CD14-positive monocyte (primary cell): Measurements from ENCODE around the gene REPIN1. TPM values are rescaled to one million over a fixed set of nuclear protein-coding genes. Genes with fewer than 3 reads are reported as not detected.

Source experiments
- DNase-seq, 3 donors: peaks; one replicate each; pipeline ENCODE4 v3.0.0-alpha.2; 2011 to 2022
- H2AFZ ChIP-seq: 2 replicates; pipeline ENCODE4 v1.6.0; 2012; ENCODE audit warnings: mild to moderate bottlenecking, low read depth, low read length, inconsistent platforms; ENCODE audit not compliant: insufficient read depth, poor library complexity, severe bottlenecking
- H3K27ac ChIP-seq, 2 donors: 1 replicate in 1 of 2; 2 replicates in 1 of 2; pipeline ENCODE4 v1.5.1; 2012 to 2013; ENCODE audit warnings: low read length in 2 of 2, control low read depth in 1 of 2, inconsistent platforms in 1 of 2, low read depth in 1 of 2, mild to moderate bottlenecking in 1 of 2
- H3K27me3 ChIP-seq, 2 donors: one replicate each; pipeline versions ENCODE4 v1.6.0 to v1.6.1; 2011 to 2013; ENCODE audit warnings: low read length in 2 of 2; ENCODE audit not compliant: control insufficient read depth in 2 of 2, insufficient read depth in 2 of 2
- H3K36me3 ChIP-seq, 2 donors: replicated peaks in 1 of 2; 1 replicate in 1 of 2; 2 replicates in 1 of 2; pipeline versions ENCODE4 v1.5.1 to v1.6.1; 2012 to 2013; ENCODE audit warnings: low read length in 2 of 2, control low read depth in 1 of 2, inconsistent platforms in 1 of 2, mild to moderate bottlenecking in 1 of 2; ENCODE audit not compliant: insufficient read depth in 2 of 2, control insufficient read depth in 1 of 2
- H3K4me1 ChIP-seq, 2 donors: 1 replicate in 1 of 2; 2 replicates in 1 of 2; pipeline versions ENCODE4 v1.5.1 to v1.6.1; 2012 to 2013; ENCODE audit warnings: low read length in 2 of 2, control low read depth in 1 of 2, inconsistent platforms in 1 of 2, mild to moderate bottlenecking in 1 of 2, moderate library complexity in 1 of 2; ENCODE audit not compliant: insufficient read depth in 2 of 2, control insufficient read depth in 1 of 2
- H3K4me2 ChIP-seq: replicated peaks from 2 replicates; pipeline ENCODE3; 2012; ENCODE audit warnings: low read length, moderate library complexity, mild to moderate bottlenecking; ENCODE audit not compliant: poor library complexity, severe bottlenecking; ENCODE audit errors: extremely low read depth
- H3K4me3 ChIP-seq, 3 experiments: fragments of 200-600 bp in 1 of 3; sonication (generic) in 1 of 3; replicated peaks in 1 of 3; 1 replicate in 2 of 3; 2 replicates in 1 of 3; pipeline ENCODE4 v1.5.1; 2011 to 2013; ENCODE audit warnings: low read length in 3 of 3, mild to moderate bottlenecking in 3 of 3, control low read depth in 2 of 3, low read depth in 2 of 3, inconsistent platforms in 1 of 3, moderate library complexity in 1 of 3
- H3K79me2 ChIP-seq: 2 replicates; pipeline ENCODE4 v1.6.0; 2012; ENCODE audit warnings: mild to moderate bottlenecking, control low read depth, inconsistent platforms, low read length, moderate library complexity; ENCODE audit not compliant: insufficient read depth
- H3K9ac ChIP-seq: 2 replicates; pipeline ENCODE4 v1.6.0; 2017; ENCODE audit warnings: low read length, mild to moderate bottlenecking; ENCODE audit not compliant: insufficient read depth, poor library complexity, severe bottlenecking
- H3K9me3 ChIP-seq, 2 donors: replicated peaks in 1 of 2; 1 replicate in 1 of 2; 2 replicates in 1 of 2; pipeline versions ENCODE4 v1.5.1 to v1.6.1; 2012 to 2013; ENCODE audit warnings: low read length in 2 of 2, control low read depth in 1 of 2; ENCODE audit not compliant: control insufficient read depth in 1 of 2, insufficient read depth in 1 of 2
- H4K20me1 ChIP-seq: 2 replicates; pipeline ENCODE4 v1.6.0; 2012; ENCODE audit warnings: mild to moderate bottlenecking, low read length, control low read depth, moderate library complexity; ENCODE audit not compliant: insufficient read depth
- H3K27ac Mint-ChIP-seq, 7 donors: one replicate each; pipeline ENCODE4 v1.8.0; 2020; ENCODE audit warnings: mild to moderate bottlenecking in 7 of 7, mixed read lengths in 7 of 7, moderate library complexity in 6 of 7, inconsistent platforms in 2 of 7
- H3K27me3 Mint-ChIP-seq, 3 donors: one replicate each; pipeline ENCODE4 v1.8.0; 2021 to 2022; ENCODE audit warnings: low read depth in 3 of 3, mild to moderate bottlenecking in 3 of 3, mixed read lengths in 3 of 3, moderate library complexity in 3 of 3, inconsistent platforms in 1 of 3
- H3K36me3 Mint-ChIP-seq, 2 donors: one replicate each; pipeline ENCODE4 v1.8.0; 2020; ENCODE audit warnings: mixed read lengths in 2 of 2, inconsistent platforms in 1 of 2, mild to moderate bottlenecking in 1 of 2
- H3K4me1 Mint-ChIP-seq: one replicate; pipeline ENCODE4 v1.8.0; 2020; ENCODE audit warnings: mild to moderate bottlenecking, mixed read lengths
- H3K4me3 Mint-ChIP-seq, 2 donors: one replicate each; pipeline ENCODE4 v1.8.0; 2020; ENCODE audit warnings: mild to moderate bottlenecking in 2 of 2, mixed read lengths in 2 of 2, moderate library complexity in 1 of 2
- H3K9me3 Mint-ChIP-seq, 7 donors: one replicate each; pipeline ENCODE4 v1.8.0; 2020 to 2022; ENCODE audit warnings: mixed read lengths in 7 of 7, mild to moderate bottlenecking in 6 of 7, moderate library complexity in 6 of 7, inconsistent platforms in 2 of 7
- CTCF ChIP-seq: fragments of 200-600 bp; IDR thresholded peaks from one replicate; pipeline ENCODE4 v1.8.0; 2022; ENCODE audit warnings: antibody characterized with exemption, mild to moderate bottlenecking
- WGBS: methylation state at CpG from one replicate; pipeline ENCODE4 v1.1.5; 2013; ENCODE audit warnings: missing lambda C conversion rate; ENCODE audit not compliant: insufficient coverage; 5-methylcytosine and 5-hydroxymethylcytosine counted together
- intact Hi-C, 2 donors: fragments of 100-400 bp; cut with micrococcal nuclease; formaldehyde crosslinking; loops; one replicate each; pipeline versions ENCODE4 v1.15.0 to v1.15.1; 2023
- polyA plus RNA-seq, 3 donors: library from polyadenylated mRNA; depleted of rRNA in 1 of 3; unstranded in 2 of 3; stranded (reverse) in 1 of 3; fragments of 300-500 nt in 2 of 3; fragments of >200 nt in 1 of 3; fragmentation: Illumina TruSeq in 2 of 3; gene quantifications; 1 replicate in 2 of 3; 2 replicates in 1 of 3; pipeline ENCODE4 v1.2.3, GENCODE V29; 2012 to 2021

Gene REPIN1
- polyA plus RNA-seq, 3 donors = 32.7 to 42.9 (median 39.0) TPM

GRCh38 chr7:150420987-150421674 is 52.5 kb downstream of the REPIN1 start:
- Histone ChIP-seq H3K79me2 (no peaks in the 10 kb centered on the region), H4K20me1 (no peaks in the 10 kb centered on the region), H3K4me2 (peak overlapping the region; percentile 26), H3K27ac (no peak overlapping the region), H2AFZ (peak overlapping the region; percentile 54), H3K9me3 (no peaks in the 10 kb centered on the region), H3K9ac (no peak overlapping the region), H3K4me1 (peaks cover 2 to 6% of the 10 kb centered on the region in 2 donors), H3K4me3 (peak overlapping the region in 1 of 3 experiments; percentile 19), H3K36me3 (no peaks in the 10 kb centered on the region), H3K27me3 (no peaks in the 10 kb centered on the region)
- Mint-ChIP-seq H3K27me3 (peaks cover 6 to 16% (median 8%) of the 10 kb centered on the region in 3 donors), H3K9me3 (peaks cover 0 to 3% (median 0%) of the 10 kb centered on the region in 7 donors), H3K36me3 (no peaks in the 10 kb centered on the region), H3K4me3 (peak overlapping the region; percentile 18 to 75), H3K4me1 (peaks cover 10% of the 10 kb centered on the region), H3K27ac (peak overlapping the region in 1 of 7 donors; percentile 45)
- intact Hi-C loops = loop anchor here (2.0 kb wide), 1 partner anchor 64 kb away; no protein-coding TSS in a partner anchor
- 6% methylated on average over 18 of the region's 27 CpGs for WGBS
- peak; percentile 90 for TF ChIP-seq CTCF
- peak; percentile 62 to 67 (median 63) for DNase-seq

- no peak overlapping the region for H3K4me2 ChIP-seq
- Mint-ChIP-seq H3K27me3 (peaks cover 6 to 16% (median 8%) of the 10 kb centered on the region in 3 donors), H3K9me3 (peaks cover 0 to 3% (median 0%) of the 10 kb centered on the region in 7 donors), H3K27ac (no peak overlapping the region), H3K4me3 (no peak overlapping the region), H3K36me3 (no peaks in the 10 kb centered on the region), H3K4me1 (peaks cover 10% of the 10 kb centered on the region)
- H3K9ac ChIP-seq = no peak overlapping the region
- H3K27me3 ChIP-seq = no peaks in the 10 kb centered on the region
- H3K79me2 ChIP-seq = no peaks in the 10 kb centered on the region
- H3K4me3 ChIP-seq = no peak overlapping the region
- no peak for TF ChIP-seq CTCF
- no peaks in the 10 kb centered on the region for H3K9me3 ChIP-seq
- WGBS = 61% methylated on average over 3 of the region's 17 CpGs
- intact Hi-C loops = loop anchor here (2.0 kb wide), 1 partner anchor 65 kb away; no protein-coding TSS in a partner anchor
- H4K20me1 ChIP-seq = no peaks in the 10 kb centered on the region
- peaks cover 2 to 6% of the 10 kb centered on the region in 2 donors for H3K4me1 ChIP-seq
- H3K36me3 ChIP-seq = no peaks in the 10 kb centered on the region
- H2AFZ ChIP-seq = no peak overlapping the region
- no peak for DNase-seq
- no peak overlapping the region for H3K27ac ChIP-seq
These were observed 53.2 kb downstream of the REPIN1 start for GRCh38 chr7:150421831-150422230.

Other genes starting within 250 kb of the REPIN1 start
- 1 to 10 TPM; 1.4 to 8.6 (median 5.7) TPM for gene LRRC61, start 45.5 kb upstream of the REPIN1 start, polyA plus RNA-seq
- gene ACTR3C, start 45.3 kb upstream of the REPIN1 start, polyA plus RNA-seq = 1 to 10 TPM in 2 of 3 donors, under 1 TPM in 1; 0.55 to 1.9 (median 1.7) TPM
- gene RARRES2, start 27.2 kb upstream of the REPIN1 start, polyA plus RNA-seq = not detected
- 1 to 10 TPM; 1.3 to 2.7 (median 1.4) TPM for gene ZNF775, start 10.5 kb downstream of the REPIN1 start, polyA plus RNA-seq
- 10 to 100 TPM; 12.0 to 26.8 (median 22.5) TPM for gene GIMAP8, start 81.8 kb downstream of the REPIN1 start, polyA plus RNA-seq
- gene GIMAP7, start 146.1 kb downstream of the REPIN1 start, polyA plus RNA-seq = 100 to 1,000 TPM in 1 of 3 donors, 10 to 100 TPM in 2; 26.2 to 115 (median 54.5) TPM
- gene GIMAP4, start 198.6 kb downstream of the REPIN1 start, polyA plus RNA-seq = 100 to 1,000 TPM in 2 of 3 donors, 10 to 100 TPM in 1; 37.3 to 269 (median 167) TPM